ENCODE results near the gene ZNF296. TPM values are rescaled to one million over a fixed set of nuclear protein-coding genes. Genes with fewer than 3 reads are reported as not detected.

ZNF296 gene
- total and polyA plus RNA-seq, 2 of the 8 experiments (the other 6 are each of a cell fraction or from before 2014, with no cell fraction given): 2.7 to 7.5 TPM

DNA sequence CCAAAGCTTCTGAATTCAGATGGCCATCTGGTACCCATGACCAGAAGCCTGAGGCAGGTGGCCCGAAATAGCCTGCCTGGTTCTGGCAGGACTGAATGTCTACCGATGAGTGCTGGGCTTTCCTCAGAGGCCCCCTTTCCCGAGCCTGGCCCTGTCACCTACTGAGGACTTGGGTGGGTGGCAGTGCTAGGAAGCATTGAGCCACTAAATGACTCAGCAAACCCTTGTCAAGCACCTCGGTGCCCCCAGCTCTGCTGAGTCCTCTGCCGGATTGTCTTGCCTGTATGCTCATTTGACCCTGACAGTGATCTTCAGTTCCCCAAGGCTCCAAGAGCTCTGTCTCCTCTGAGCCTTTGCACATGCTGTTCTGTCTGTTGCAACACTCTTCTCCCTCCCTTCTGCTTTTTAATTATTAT is 34.6 kb upstream of the ZNF296 start (continued):
- TF ChIP-seq TAF1 (IDR thresholded peaks at IDR 0.05; ENCODE audit: low read depth, low read length): no peak

All from H1 (cell line).